ENCODE results near the gene ZMAT5. TPM values are rescaled to one million over a fixed set of nuclear protein-coding genes. Genes with fewer than 3 reads are reported as not detected.
A peak's percentile ranks its signal among the peaks of the same experiment; 100 is the strongest.

The ZMAT5 gene
- total and polyA plus RNA-seq, 9 of the 15 experiments (the other 6 are each of a cell fraction or from before 2014, with no cell fraction given), result 2.0 to 25.2 (median 11.9) TPM

GRCh38 chr22:29689880-29690213, 77.0 kb downstream of the ZMAT5 start (continued):
- no peak for TF ChIP-seq CHD7 (IDR thresholded peaks at IDR 0.05; ENCODE audit: low read depth, low read length)
- TF ChIP-seq REST (IDR thresholded peaks at IDR 0.05; ENCODE audit: borderline replicate concordance), result peak; percentile 59; the same call in 1 of the 2 replicates
- TF ChIP-seq REST (CRISPR knock-in tag; IDR thresholded peaks at IDR 0.05; ENCODE audit: low read depth), result no peak
- peak; percentile 44 to 65 for TF ChIP-seq RAD21 (CRISPR knock-in tag; conservative IDR thresholded peaks at IDR 0.05 in 1 of 2, IDR thresholded peaks at IDR 0.05 in 1 of 2)
- no peak for TF ChIP-seq SIX5 (IDR thresholded peaks at IDR 0.05; ENCODE audit: borderline replicate concordance in 1 of 2, insufficient read depth in 1 of 2, low read depth in 1 of 2, low read length in 2 of 2)
- no peak for TF ChIP-seq THRA (IDR thresholded peaks at IDR 0.05)
